Measurements from ENCODE around the gene FHOD3. TPM values are rescaled to one million over a fixed set of nuclear protein-coding genes. Genes with fewer than 3 reads are reported as not detected.

Gene FHOD3
- total RNA-seq, 1 donor from 2014 or later, result 5.6 TPM

GRCh38 chr18:36283448-36283847 is 14.1 kb upstream of the FHOD3 start:
- Histone ChIP-seq H3K27ac (no peak overlapping the region), H3K27me3 (no peaks in the 10 kb centered on the region), H3K9me3 (no peaks in the 10 kb centered on the region), H3K4me1 (no peaks in the 10 kb centered on the region), H3K36me3 (no peaks in the 10 kb centered on the region), H3K4me3 (no peak overlapping the region)
- TF ChIP-seq POLR2AphosphoS5 (IDR thresholded peaks at IDR 0.05; ENCODE audit: insufficient read depth in 1 of 2, low read depth in 1 of 2), result no peak
- TF ChIP-seq POLR2A (IDR thresholded peaks at IDR 0.05), result no peak
- TF ChIP-seq CTCF (IDR thresholded peaks at IDR 0.05), result no peak
- peak in 1 of 2 donors; percentile 58 for DNase-seq (ENCODE audit: extremely low spot score in 2 of 2)
- intact Hi-C loops (cut with DNase I), result loop anchor here (5.0 to 10.0 kb wide), 2 partner anchors 186 to 259 kb away; no protein-coding TSS in a partner anchor

GRCh38 chr18:36284268-36284667 is 13.2 kb upstream of the FHOD3 start:
- H3K36me3 ChIP-seq, result no peaks in the 10 kb centered on the region
- peak in 1 of 2 donors; percentile 75 for DNase-seq (ENCODE audit: extremely low spot score in 2 of 2)
- intact Hi-C loops (cut with DNase I), result loop anchor here (5.0 to 10.0 kb wide), 2 partner anchors 187 to 259 kb away; no protein-coding TSS in a partner anchor

GRCh38 chr18:36284671-36285295 is 12.7 kb upstream of the FHOD3 start:
- Histone ChIP-seq H3K27me3 (no peaks in the 10 kb centered on the region), H3K9me3 (no peaks in the 10 kb centered on the region), H3K4me1 (no peaks in the 10 kb centered on the region), H3K4me3 (no peak overlapping the region), H3K36me3 (no peaks in the 10 kb centered on the region), H3K27ac (no peak overlapping the region)
- TF ChIP-seq CTCF (IDR thresholded peaks at IDR 0.05), result peak; percentile 81 to 87 (median 86)
- TF ChIP-seq POLR2A (IDR thresholded peaks at IDR 0.05), result no peak
- no peak for DNase-seq (ENCODE audit: extremely low spot score in 2 of 2)
- intact Hi-C loops (cut with DNase I), result loop anchor here (5.0 to 10.0 kb wide), 2 partner anchors 187 to 260 kb away; no protein-coding TSS in a partner anchor

More at GRCh38 chr18:36284268-36284667, 13.2 kb upstream of the FHOD3 start:
- no peaks in the 10 kb centered on the region for H3K27me3 ChIP-seq
- H3K27ac ChIP-seq, result no peak overlapping the region
- no peaks in the 10 kb centered on the region for H3K9me3 ChIP-seq
- TF ChIP-seq POLR2AphosphoS5 (IDR thresholded peaks at IDR 0.05; ENCODE audit: insufficient read depth in 1 of 2, low read depth in 1 of 2), result no peak
- TF ChIP-seq CTCF (IDR thresholded peaks at IDR 0.05), result no peak
- no peak for TF ChIP-seq POLR2A (IDR thresholded peaks at IDR 0.05)
- no peaks in the 10 kb centered on the region for H3K4me1 ChIP-seq
- H3K4me3 ChIP-seq, result no peak overlapping the region

- no peaks in the 10 kb centered on the region for H3K36me3 ChIP-seq
- H3K4me1 ChIP-seq, result no peaks in the 10 kb centered on the region
- no peaks in the 10 kb centered on the region for H3K27me3 ChIP-seq
- peak in 1 of 2 donors; percentile 69 for DNase-seq (ENCODE audit: extremely low spot score in 2 of 2)
- intact Hi-C loops (cut with DNase I), result loop anchor here (10.0 kb wide), 1 partner anchor 263 kb away; no protein-coding TSS in a partner anchor
- no peaks in the 10 kb centered on the region for H3K9me3 ChIP-seq
- H3K27ac ChIP-seq, result no peak overlapping the region
- no peak for TF ChIP-seq CTCF (IDR thresholded peaks at IDR 0.05)
- no peak for TF ChIP-seq POLR2AphosphoS5 (IDR thresholded peaks at IDR 0.05; ENCODE audit: insufficient read depth in 1 of 2, low read depth in 1 of 2)
- no peak for TF ChIP-seq POLR2A (IDR thresholded peaks at IDR 0.05)
- H3K4me3 ChIP-seq, result no peak overlapping the region
Observed at GRCh38 chr18:36287653-36288052, 9.9 kb upstream of the FHOD3 start.

- no peaks in the 10 kb centered on the region for H3K4me1 ChIP-seq
- no peak for TF ChIP-seq CTCF (IDR thresholded peaks at IDR 0.05)
- TF ChIP-seq POLR2A (IDR thresholded peaks at IDR 0.05), result no peak
- no peak for TF ChIP-seq POLR2AphosphoS5 (IDR thresholded peaks at IDR 0.05; ENCODE audit: insufficient read depth in 1 of 2, low read depth in 1 of 2)
- no peak overlapping the region for H3K4me3 ChIP-seq
- H3K27ac ChIP-seq, result no peak overlapping the region
- no peaks in the 10 kb centered on the region for H3K27me3 ChIP-seq
- DNase-seq (ENCODE audit: extremely low spot score in 2 of 2), result no peak
- H3K36me3 ChIP-seq, result no peaks in the 10 kb centered on the region
- no peaks in the 10 kb centered on the region for H3K9me3 ChIP-seq
- intact Hi-C loops (cut with DNase I), result loop anchor here (10.0 kb wide), 1 partner anchor 264 kb away; no protein-coding TSS in a partner anchor
Observed at GRCh38 chr18:36288689-36289088, 8.8 kb upstream of the FHOD3 start.
